ENCODE results near the gene EFCAB8. TPM values are rescaled to one million over a fixed set of nuclear protein-coding genes. Genes with fewer than 3 reads are reported as not detected.

The EFCAB8 gene
- total RNA-seq, 2 donors from 2014 or later, result 0.26 TPM; not detected in 1

DNA sequence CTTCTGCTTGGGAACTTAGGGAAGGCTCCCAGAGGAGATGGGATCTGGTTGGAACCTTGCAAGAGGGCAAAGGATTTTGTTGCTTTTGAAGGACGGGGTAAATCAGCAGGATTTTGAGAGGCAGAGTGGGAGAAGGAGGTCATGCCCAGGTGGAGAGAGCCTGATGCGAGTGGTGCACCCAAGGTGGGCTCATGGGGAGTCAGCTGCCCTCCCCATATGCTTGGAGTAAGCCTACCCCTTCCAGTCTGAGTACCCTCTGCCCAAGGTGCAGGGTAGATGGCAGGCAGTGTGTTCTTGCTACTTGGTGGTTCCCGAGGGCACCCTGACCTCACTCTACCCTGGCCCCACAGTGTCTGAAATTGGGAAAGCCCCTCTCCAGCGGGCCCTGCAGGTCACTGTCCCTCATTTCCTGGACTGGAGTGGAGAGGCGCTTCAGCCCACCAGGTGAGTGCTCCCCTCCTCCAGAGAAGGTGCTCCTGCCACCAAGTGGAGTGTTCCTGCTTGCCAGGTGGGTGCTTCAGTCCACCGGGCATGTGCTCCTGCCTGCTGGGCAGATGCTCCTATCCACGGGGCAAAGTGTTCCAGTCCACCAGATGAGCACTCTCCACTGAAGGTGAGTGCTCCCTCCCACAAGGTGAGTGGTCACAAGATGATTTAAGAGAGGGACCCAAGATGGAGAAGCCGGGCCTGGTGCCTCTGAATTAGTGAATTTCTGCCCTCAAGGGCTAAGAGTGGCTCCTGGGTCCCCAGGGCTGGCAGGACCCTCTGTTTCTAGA lies 152.1 kb downstream of the EFCAB8 start:
- no peak overlapping the region for H3K27ac ChIP-seq
- intact Hi-C loops (cut with DNase I), result no loop called here
- WGBS, 2 donors, result 69 to 70% methylated on average over 5 to 8 of the region's 8 CpGs
- H3K36me3 ChIP-seq (replicated peaks in 1 of 2; ENCODE audit: insufficient read depth in 1 of 2, low read depth in 2 of 2), result no peaks in the 10 kb centered on the region
- H3K9me3 ChIP-seq, result no peaks in the 10 kb centered on the region
- H3K4me3 ChIP-seq, result no peak overlapping the region
- DNase-seq, result no peak
- no peak for ATAC-seq
- no peaks in the 10 kb centered on the region for H3K27me3 ChIP-seq
- no peaks in the 10 kb centered on the region for H3K4me1 ChIP-seq
- no peak for TF ChIP-seq POLR2A (IDR thresholded peaks at IDR 0.05)
- TF ChIP-seq, protein P1, sequence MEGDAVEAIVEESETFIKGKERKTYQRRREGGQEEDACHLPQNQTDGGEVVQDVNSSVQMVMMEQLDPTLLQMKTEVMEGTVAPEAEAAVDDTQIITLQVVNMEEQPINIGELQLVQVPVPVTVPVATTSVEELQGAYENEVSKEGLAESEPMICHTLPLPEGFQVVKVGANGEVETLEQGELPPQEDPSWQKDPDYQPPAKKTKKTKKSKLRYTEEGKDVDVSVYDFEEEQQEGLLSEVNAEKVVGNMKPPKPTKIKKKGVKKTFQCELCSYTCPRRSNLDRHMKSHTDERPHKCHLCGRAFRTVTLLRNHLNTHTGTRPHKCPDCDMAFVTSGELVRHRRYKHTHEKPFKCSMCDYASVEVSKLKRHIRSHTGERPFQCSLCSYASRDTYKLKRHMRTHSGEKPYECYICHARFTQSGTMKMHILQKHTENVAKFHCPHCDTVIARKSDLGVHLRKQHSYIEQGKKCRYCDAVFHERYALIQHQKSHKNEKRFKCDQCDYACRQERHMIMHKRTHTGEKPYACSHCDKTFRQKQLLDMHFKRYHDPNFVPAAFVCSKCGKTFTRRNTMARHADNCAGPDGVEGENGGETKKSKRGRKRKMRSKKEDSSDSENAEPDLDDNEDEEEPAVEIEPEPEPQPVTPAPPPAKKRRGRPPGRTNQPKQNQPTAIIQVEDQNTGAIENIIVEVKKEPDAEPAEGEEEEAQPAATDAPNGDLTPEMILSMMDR (IDR thresholded peaks at IDR 0.05), result no peak

Other genes starting within 250 kb of the EFCAB8 start
- under 1 TPM in 1 of 2 donors, not detected in 1; under 0.01 TPM for gene C20orf203, start 185.0 kb upstream of the EFCAB8 start, total RNA-seq
- 10 to 100 TPM in 1 of 2 donors, 1 to 10 TPM in 1; 6.6 to 18.7 TPM for gene COMMD7, start 115.5 kb upstream of the EFCAB8 start, total RNA-seq
- 1 to 10 TPM; 6.3 to 6.5 TPM for gene DNMT3B, start 96.5 kb upstream of the EFCAB8 start, total RNA-seq
- 10 to 100 TPM; 32.4 to 37.6 TPM for gene MAPRE1, start 39.0 kb upstream of the EFCAB8 start, total RNA-seq
- not detected for gene SUN5, start 145.5 kb downstream of the EFCAB8 start, total RNA-seq
- gene BPIFB2, start 148.8 kb downstream of the EFCAB8 start, total RNA-seq, result not detected
- gene BPIFB6, start 172.7 kb downstream of the EFCAB8 start, total RNA-seq, result not detected
- gene BPIFB3, start 195.0 kb downstream of the EFCAB8 start, total RNA-seq, result not detected
- gene BPIFB4, start 220.7 kb downstream of the EFCAB8 start, total RNA-seq, result not detected

All from body of pancreas (tissue), 4 donors.